IMR-90 (cell line): ENCODE measurements around the gene IGF1. TPM values are rescaled to one million over a fixed set of nuclear protein-coding genes. Genes with fewer than 3 reads are reported as not detected.

Experiments
- ATAC-seq: fragments of 200-7000 bp; cut with Tn5 transposase; 2 replicates; pipeline ENCODE4 v1.9.1; 2020; ENCODE audit warnings: low read depth, mild to moderate bottlenecking, moderate library complexity
- BruUV-seq: library from RNA; stranded (reverse); fragments of 400-500 nt; replicated peaks from 2 replicates; lab custom pipeline; 2021; lab: Mats Ljungman, UMichigan
- CTCF ChIA-PET: fragments of 300-600 bp; formaldehyde crosslinking; extraction: SDS; loops from one replicate; lab custom pipeline; 2021; ENCODE audit warnings: antibody characterized with exemption; lab: Yijun Ruan, JAX
- POLR2A ChIA-PET: fragments of 300-600 bp; sonication (Branson Sonifier 250); formaldehyde crosslinking; loops from one replicate; lab custom pipeline; 2022; ENCODE audit warnings: antibody characterized with exemption; ENCODE audit not compliant: unreplicated experiment; lab: Charles Lee
- DNase-seq: peaks from one replicate; pipeline ENCODE4 v3.0.0; 2013
- H2AFZ ChIP-seq: replicated peaks from 2 replicates; pipeline ENCODE3; 2013; ENCODE audit warnings: low read length, mild to moderate bottlenecking; ENCODE audit not compliant: poor library complexity
- H2AK5ac ChIP-seq: 2 replicates; pipeline ENCODE4 v1.6.1; 2013; ENCODE audit warnings: low read depth, low read length, inconsistent platforms
- H2AK9ac ChIP-seq: replicated peaks from 2 replicates; pipeline ENCODE3; 2013; ENCODE audit warnings: mild to moderate bottlenecking, low read depth, low read length, moderate library complexity; ENCODE audit not compliant: poor library complexity
- H2BK120ac ChIP-seq: 2 replicates; pipeline ENCODE4 v1.6.1; 2013; ENCODE audit warnings: low read depth, low read length, inconsistent platforms
- H2BK15ac ChIP-seq: 3 replicates; pipeline ENCODE4 v1.6.1; 2013; ENCODE audit warnings: low read depth, low read length, inconsistent platforms
- H2BK20ac ChIP-seq: 2 replicates; pipeline ENCODE4 v1.6.1; 2013; ENCODE audit warnings: low read depth, mild to moderate bottlenecking, inconsistent platforms, low read length, moderate library complexity
- H2BK5ac ChIP-seq: 2 replicates; pipeline ENCODE4 v1.6.1; 2013; ENCODE audit warnings: mild to moderate bottlenecking, low read depth, low read length, inconsistent platforms; ENCODE audit not compliant: poor library complexity, severe bottlenecking
- H3K14ac ChIP-seq: replicated peaks from 2 replicates; pipeline ENCODE4 v1.6.1; 2013; ENCODE audit warnings: low read depth, low read length, inconsistent platforms
- H3K18ac ChIP-seq: 2 replicates; pipeline ENCODE4 v1.6.1; 2013; ENCODE audit warnings: low read depth, low read length, control low read depth
- H3K23ac ChIP-seq: 2 replicates; pipeline ENCODE4 v1.6.1; 2013; ENCODE audit warnings: low read depth, low read length, inconsistent platforms
- H3K27ac ChIP-seq: 2 replicates; pipeline ENCODE4 v1.5.1; 2013; ENCODE audit warnings: mild to moderate bottlenecking, control low read depth, low read length; ENCODE audit not compliant: insufficient read depth
- H3K27me3 ChIP-seq: 2 replicates; pipeline ENCODE4 v1.6.1; 2013; ENCODE audit warnings: low read length; ENCODE audit not compliant: control insufficient read depth, insufficient read depth
- H3K36me3 ChIP-seq: 2 replicates; pipeline ENCODE4 v1.6.1; 2013; ENCODE audit warnings: low read length, mixed read lengths; ENCODE audit not compliant: control insufficient read depth, insufficient read depth
- H3K4ac ChIP-seq: 2 replicates; pipeline ENCODE4 v1.6.1; 2013; ENCODE audit warnings: low read depth, low read length, inconsistent platforms
- H3K4me1 ChIP-seq: 2 replicates; pipeline ENCODE4 v1.6.1; 2013; ENCODE audit warnings: low read length, mixed read lengths; ENCODE audit not compliant: control insufficient read depth, insufficient read depth
- H3K4me2 ChIP-seq: 2 replicates; pipeline ENCODE4 v1.6.1; 2013; ENCODE audit warnings: low read depth, mild to moderate bottlenecking, control low read depth, low read length, moderate library complexity
- H3K4me3 ChIP-seq: 2 replicates; pipeline ENCODE4 v1.5.1; 2013; ENCODE audit warnings: low read depth, mild to moderate bottlenecking, control low read depth, low read length, moderate library complexity; ENCODE audit not compliant: insufficient read depth
- H3K56ac ChIP-seq: 2 replicates; pipeline ENCODE4 v1.6.1; 2013; ENCODE audit warnings: low read length, inconsistent platforms; ENCODE audit not compliant: insufficient read depth; ENCODE audit errors: extremely low read depth
- H3K79me1 ChIP-seq, 2 experiments: 2 replicates each; pipeline ENCODE4 v1.6.1; 2013; ENCODE audit warnings: low read length in 2 of 2, inconsistent platforms in 1 of 2, low read depth in 1 of 2
- H3K9ac ChIP-seq: 2 replicates; pipeline ENCODE4 v1.6.1; 2013; ENCODE audit warnings: low read depth, low read length, control low read depth
- H3K9me1 ChIP-seq: 2 replicates; pipeline ENCODE4 v1.6.1; 2013; ENCODE audit warnings: low read length, inconsistent platforms; ENCODE audit not compliant: insufficient read depth
- H3K9me3 ChIP-seq: 2 replicates; pipeline ENCODE4 v1.6.1; 2013; ENCODE audit warnings: low read length; ENCODE audit not compliant: control insufficient read depth, insufficient read depth
- H4K20me1 ChIP-seq: 2 replicates; pipeline ENCODE4 v1.6.1; 2013; ENCODE audit warnings: low read length, inconsistent platforms; ENCODE audit not compliant: insufficient read depth
- H4K5ac ChIP-seq: 2 replicates; pipeline ENCODE4 v1.6.1; 2013; ENCODE audit warnings: mild to moderate bottlenecking, low read depth, low read length, control low read depth
- H4K8ac ChIP-seq, 2 experiments: 2 replicates each; pipeline ENCODE4 v1.6.1; 2013; ENCODE audit warnings: low read depth in 2 of 2, low read length in 2 of 2, control low read depth in 1 of 2, inconsistent platforms in 1 of 2
- H4K91ac ChIP-seq: 2 replicates; pipeline ENCODE4 v1.6.1; 2013; ENCODE audit warnings: low read depth, low read length, inconsistent platforms; ENCODE audit not compliant: insufficient read depth
- MXI1 ChIP-seq: IDR thresholded peaks from 2 replicates; pipeline ENCODE4 v1.6.1; 2012; ENCODE audit warnings: low read depth, mild to moderate bottlenecking, low read length, moderate library complexity, borderline replicate concordance
- RAD21 ChIP-seq: IDR thresholded peaks from 2 replicates; pipeline ENCODE4 v1.6.1; 2012; ENCODE audit warnings: low read length, improper control_type of control experiment
- WGBS, 2 experiments: methylation state at CpG; one replicate each; pipeline versions ENCODE4 v1.1.5 to v1.1.7; 2013; ENCODE audit warnings: missing lambda C conversion rate in 2 of 2; ENCODE audit not compliant: insufficient read length in 1 of 2; ENCODE audit errors: extremely low coverage in 2 of 2; 5-methylcytosine and 5-hydroxymethylcytosine counted together
- dilution Hi-C: fragments of 300-500 bp; cut with HindIII; formaldehyde crosslinking; loops from one replicate; pipeline ENCODE4 v1.14.3; 2018; ENCODE audit warnings: low sequenced_read_pairs; ENCODE audit not compliant: unreplicated experiment
- in situ Hi-C: fragments of 300-500 bp; cut with MboI; formaldehyde crosslinking; loops from 3 replicates; pipeline ENCODE4 v1.14.3; 2019; ENCODE audit warnings: low sequenced_read_pairs, inconsistent platforms, mixed read lengths
- intact Hi-C: fragments of 100-400 bp; cut with micrococcal nuclease; formaldehyde crosslinking; loops from 2 replicates; pipeline ENCODE4 v1.10.0; 2022
- polyA plus RNA-seq, 3 experiments: library from polyadenylated mRNA; depleted of rRNA; stranded (reverse); fragments of >200 nt; gene quantifications; 2 replicates each; pipeline ENCODE4 v1.2.3, GENCODE V29; 2012; ENCODE audit warnings: low replicate concordance in 1 of 3
- total RNA-seq: library from RNA; depleted of rRNA; stranded (reverse); fragments of >200 nt; gene quantifications from 2 replicates; pipeline ENCODE4 v1.2.3, GENCODE V29; 2012

IGF1 gene
- total and polyA plus RNA-seq, 2 of the 4 experiments (the other 2 are of a cell fraction): under 0.01 to 0.12 TPM

DNA sequence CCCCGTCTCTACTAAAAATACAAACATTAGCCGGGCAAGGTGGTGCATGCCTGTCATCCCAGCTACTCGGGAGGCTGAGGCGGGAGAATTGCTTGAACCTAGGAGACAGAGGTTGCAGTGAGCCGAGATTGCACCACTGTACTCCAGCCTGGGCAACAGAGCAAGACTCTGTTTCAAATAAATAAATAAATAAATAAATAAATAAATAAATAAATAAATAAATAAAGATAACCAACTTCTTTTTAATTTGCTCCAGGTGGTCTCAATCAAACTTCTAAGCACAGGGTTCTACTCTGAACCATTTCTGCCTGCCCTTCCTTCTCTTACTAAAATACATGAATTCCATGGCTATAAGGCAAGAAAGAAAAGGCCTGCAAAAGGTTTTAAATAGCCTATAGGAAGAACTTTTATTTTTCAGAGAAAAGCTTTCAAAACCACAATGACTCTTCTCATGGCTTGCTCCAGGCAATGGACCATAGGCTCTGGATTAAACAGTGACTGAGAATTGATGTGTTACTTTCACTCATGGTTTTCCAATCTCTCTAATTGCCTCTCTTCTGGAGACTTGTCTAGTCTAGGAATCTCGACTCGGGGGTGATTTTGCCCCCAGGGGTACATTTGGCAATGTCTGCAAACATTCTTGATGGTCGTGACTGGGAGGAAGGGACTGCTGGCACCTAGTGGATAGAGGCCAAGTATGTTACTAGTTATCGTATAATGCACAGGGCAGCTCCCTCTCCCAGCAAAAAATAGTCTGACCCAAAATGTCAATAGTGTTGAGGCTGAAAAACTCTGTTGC, 14.4 kb downstream of the IGF1 start:
- dilution Hi-C loops (no loop called here), in situ Hi-C loops (no loop called here), intact Hi-C loops (no loop called here)
- no peak for DNase-seq
- no peak for ATAC-seq
- H3K9me3 ChIP-seq: no peaks in the 10 kb centered on the region
- no peaks in the 10 kb centered on the region for H3K9me1 ChIP-seq
- H3K27ac ChIP-seq: no peak overlapping the region
- H2AK9ac ChIP-seq: no peak overlapping the region
- H4K5ac ChIP-seq: 0 out of 2 replicates have a peak overlapping the region, but pooled peaks have one; percentile 6
- ChIA-PET CTCF (interaction anchor here (0.6 to 1.4 kb wide), 2 partner anchors 136 to 166 kb away, joined by 3 to 4 read pairs; no protein-coding TSS in a partner anchor), POLR2A (no interaction called here)
- no peak overlapping the region for H3K23ac ChIP-seq
- peaks cover 16% of the 10 kb centered on the region for H3K4me1 ChIP-seq
- no CpG with 5 or more reads among the region's 9 CpGs for WGBS, 2 experiments
- H2BK5ac ChIP-seq: no peak overlapping the region
- no peak overlapping the region; the same call in 1 of the 2 replicates for H4K91ac ChIP-seq
- no peaks in the 10 kb centered on the region for H4K20me1 ChIP-seq
- no peak overlapping the region for H3K56ac ChIP-seq
- no peak overlapping the region; the same call in 1 of the 2 replicates for H3K18ac ChIP-seq
- no peak overlapping the region for H3K4me3 ChIP-seq
- H3K14ac ChIP-seq: no peak overlapping the region
- no peak overlapping the region for H3K4me2 ChIP-seq
- H3K36me3 ChIP-seq: no peaks in the 10 kb centered on the region
- no peak overlapping the region for H2AK5ac ChIP-seq
- H2BK20ac ChIP-seq: no peak overlapping the region
- no peak overlapping the region for H3K4ac ChIP-seq
- BruUV-seq: no TSS peak
- no peak overlapping the region for H4K8ac ChIP-seq
- H3K9ac ChIP-seq: no peak overlapping the region
- no peaks in the 10 kb centered on the region for H3K79me1 ChIP-seq
- H3K27me3 ChIP-seq: no peaks in the 10 kb centered on the region
- no peak overlapping the region for H2BK120ac ChIP-seq
- no peak overlapping the region for H2BK15ac ChIP-seq
- no peak overlapping the region for H2AFZ ChIP-seq
- TF ChIP-seq MXI1 (no peak), RAD21 (no peak)
